Colonic mucosa (tissue), 4 donors: ENCODE measurements around the gene PABPN1. TPM values are rescaled to one million over a fixed set of nuclear protein-coding genes. Genes with fewer than 3 reads are reported as not detected.

ENCODE experiments used
- DNase-seq: peaks from one replicate; pipeline ENCODE4 v3.0.0-alpha.2; 2020
- H3K27ac ChIP-seq: fragments of 200-600 bp; one replicate; pipeline ENCODE4 v1.8.0; 2021
- H3K27me3 ChIP-seq: fragments of 200-600 bp; one replicate; pipeline ENCODE4 v1.8.0; 2021
- H3K36me3 ChIP-seq: fragments of 200-600 bp; one replicate; pipeline ENCODE4 v1.8.0; 2021
- H3K4me1 ChIP-seq: fragments of 200-600 bp; one replicate; pipeline ENCODE4 v1.8.0; 2021; ENCODE audit warnings: mild to moderate bottlenecking
- H3K4me3 ChIP-seq: fragments of 200-600 bp; one replicate; pipeline ENCODE4 v1.8.0; 2021
- H3K9ac ChIP-seq, 2 donors: one replicate each; pipeline ENCODE4 v1.7.0; 2013; ENCODE audit warnings: control low read depth in 2 of 2, low read depth in 2 of 2, low read length in 2 of 2
- H3K9me3 ChIP-seq: fragments of 200-600 bp; one replicate; pipeline ENCODE4 v1.8.0; 2021
- CTCF ChIP-seq: fragments of 200-600 bp; IDR thresholded peaks from one replicate; pipeline ENCODE4 v1.8.0; 2022; ENCODE audit warnings: antibody characterized with exemption, mild to moderate bottlenecking
- intact Hi-C: fragments of 100-400 bp; cut with DNase I; formaldehyde crosslinking; loops from one replicate; pipeline ENCODE4 v1.14.1; 2022
- total RNA-seq, 2 donors: library from RNA; stranded (reverse); fragmentation: NEBNext Ultra II Directional in 1 of 2; extraction: Animal tissue kit (Norgen Biotek cat#: 25700) in 1 of 2; gene quantifications; one replicate each; pipeline ENCODE4 v1.2.1, GENCODE V29; 2021
- donor health status: healthy.
- donor health status: DM: no; HTN: no; CAD: no.
- donor health status: DM: no; HTN: no; CAD: no.

The PABPN1 gene
- total RNA-seq, 2 donors from 2014 or later: 122 to 197 TPM

- no peaks in the 10 kb centered on the region for H3K36me3 ChIP-seq
- peak overlapping the region; percentile 70 for H3K4me3 ChIP-seq
- peak; percentile 34 for DNase-seq
- H3K4me1 ChIP-seq: peaks cover 4% of the 10 kb centered on the region
- H3K27ac ChIP-seq: peak overlapping the region; percentile 99
- peak overlapping the region; percentile 79 to 98 for H3K9ac ChIP-seq
- TF ChIP-seq CTCF: no peak
- H3K27me3 ChIP-seq: no peaks in the 10 kb centered on the region
- H3K9me3 ChIP-seq: no peaks in the 10 kb centered on the region
- intact Hi-C loops: no loop called here
Measured at GRCh38 chr14:23284654-23285529, 36.4 kb upstream of the PABPN1 start.

- intact Hi-C loops: no loop called here
- no peaks in the 10 kb centered on the region for H3K27me3 ChIP-seq
Measured at GRCh38 chr14:23285530-23286019, 35.7 kb upstream of the PABPN1 start.

GRCh38 chr14:23286020-23286901 is 35.0 kb upstream of the PABPN1 start, which contains the start of gene HOMEZ:
Gene HOMEZ, minus strand, starts transcription at chr14:23286132. Its CDS starts 180 bp downstream, at chr14:23285952.
- Histone ChIP-seq H3K9me3 (no peaks in the 10 kb centered on the region), H3K9ac (peak within 1 kb of the TSS; percentile 79 to 98), H3K27ac (peak within 1 kb of the TSS; percentile 99), H3K27me3 (no peaks in the 10 kb centered on the region), H3K4me1 (peaks cover 4% of the 10 kb centered on the region), H3K4me3 (peak within 1 kb of the TSS; percentile 70), H3K36me3 (no peaks in the 10 kb centered on the region)
- TF ChIP-seq CTCF: no peak
- intact Hi-C loops: no loop called here
- peak; percentile 99 for DNase-seq

More at GRCh38 chr14:23285530-23286019, 35.7 kb upstream of the PABPN1 start:
- H3K9ac ChIP-seq: peak overlapping the region; percentile 79 to 98
- H3K36me3 ChIP-seq: no peaks in the 10 kb centered on the region
- no peaks in the 10 kb centered on the region for H3K9me3 ChIP-seq
- DNase-seq: peak; percentile 46
- peaks cover 4% of the 10 kb centered on the region for H3K4me1 ChIP-seq
- TF ChIP-seq CTCF: no peak
- H3K4me3 ChIP-seq: peak overlapping the region; percentile 70
- H3K27ac ChIP-seq: peak overlapping the region; percentile 99

- H3K27me3 ChIP-seq: no peaks in the 10 kb centered on the region
- no peaks in the 10 kb centered on the region for H3K36me3 ChIP-seq
- peak overlapping the region; percentile 69 to 96 for H3K9ac ChIP-seq
- TF ChIP-seq CTCF: no peak
- DNase-seq: no peak
- peak overlapping the region; percentile 99 for H3K27ac ChIP-seq
- intact Hi-C loops: no loop called here
- peak overlapping the region; percentile 70 for H3K4me3 ChIP-seq
- peaks cover 4% of the 10 kb centered on the region for H3K4me1 ChIP-seq
- H3K9me3 ChIP-seq: no peaks in the 10 kb centered on the region
Measured at GRCh38 chr14:23286902-23287479, 34.3 kb upstream of the PABPN1 start.
